ENCODE results near the gene GAPDH. TPM values are rescaled to one million over a fixed set of nuclear protein-coding genes. Genes with fewer than 3 reads are reported as not detected.

GAPDH gene
- total and polyA plus RNA-seq, 10 of the 15 experiments (the other 5 are each of a cell fraction or from before 2014, with no cell fraction given), result 5,606 to 14,240 (median 9,400) TPM

GRCh38 chr12:6532051-6532926 lies 2.0 kb upstream of the GAPDH start (continued):
- TF ChIP-seq SUZ12 (IDR thresholded peaks at IDR 0.05; ENCODE audit: unreplicated experiment) (no peak), SP1 (IDR thresholded peaks at IDR 0.05; ENCODE audit: low read depth, low read length) (peak; percentile 8), HDGF (IDR thresholded peaks at IDR 0.05) (peak; percentile 40; the same call in 1 of the 2 replicates), LARP7 (IDR thresholded peaks at IDR 0.05) (no peak)

GRCh38 chr12:6532927-6533652 lies 1.2 kb upstream of the GAPDH start:
- peak; percentile 33 for ATAC-seq
- peaks cover 67% of the 10 kb centered on the region for H3K79me2 ChIP-seq (ENCODE audit: control insufficient read depth, insufficient read depth, low read length)
- under 1% methylated on average over 14 of the region's 14 CpGs for WGBS (ENCODE audit: insufficient coverage, insufficient replicate concordance, low lambda C conversion rate, missing lambda C conversion rate)
- ChIA-PET CTCF (interaction anchor here (0.7 to 2.3 kb wide), 6 partner anchors 7 to 403 kb away, joined by 3 to 11 read pairs (median 5); no protein-coding TSS in a partner anchor), SMC1A (ENCODE audit: uncharacterized antibody, unreplicated experiment) (interaction anchor here (1.1 to 1.8 kb wide), 6 partner anchors 16 to 197 kb away, joined by 3 to 8 read pairs (median 4); partner anchors contain the start of gene TAPBPL), POLR2A (interaction anchor here (0.5 to 2.2 kb wide), 14 partner anchors 9 to 189 kb away, joined by 3 to 11 read pairs (median 3); partner anchors contain the start of genes MRPL51 and TAPBPL), RAD21 (ENCODE audit: unreplicated experiment) (interaction anchor here (0.8 to 2.0 kb wide), 14 partner anchors 21 to 319 kb away, joined by 3 to 9 read pairs (median 3); partner anchors contain the start of genes MRPL51, TAPBPL, USP5 and VAMP1)
- BruUV-seq (replicated peaks), result no TSS peak
- H3K9ac ChIP-seq (ENCODE audit: control insufficient read depth, insufficient read depth, low read length), result peak overlapping the region; percentile 95
- DNase-seq (ENCODE audit: low read depth, low spot score), result no peak
- H3K4me3 ChIP-seq, result peak overlapping the region; percentile 83
- intact Hi-C loops (cut with micrococcal nuclease; ENCODE audit: unreplicated experiment), result loop anchor here (5.0 kb wide), 2 partner anchors 41 to 196 kb away; partner anchors contain the start of genes MRPL51 and NCAPD2
- peaks cover 20% of the 10 kb centered on the region for H3K4me1 ChIP-seq (ENCODE audit: control insufficient read depth, insufficient read depth, low read length)
- in situ Hi-C loops (cut with MboI), result loop anchor here (5.0 kb wide), 2 partner anchors 36 to 106 kb away; no protein-coding TSS in a partner anchor
- H3K27me3 ChIP-seq (replicated peaks in 1 of 2; ENCODE audit: control insufficient read depth in 2 of 2, insufficient read depth in 2 of 2, low read length in 1 of 2), result no peaks in the 10 kb centered on the region
- H3K36me3 ChIP-seq (ENCODE audit: control insufficient read depth in 2 of 2, insufficient read depth in 2 of 2, low read length in 1 of 2), result peaks cover 48% of the 10 kb centered on the region in 2 experiments
- peak overlapping the region; percentile 98 for H3K27ac ChIP-seq (ENCODE audit: control insufficient read depth, insufficient read depth)
- H4K20me1 ChIP-seq (ENCODE audit: control insufficient read depth, insufficient read depth), result peaks cover 20% of the 10 kb centered on the region
- FAIRE-seq, result no peak
- H3K9me3 ChIP-seq (replicated peaks; ENCODE audit: control insufficient read depth, insufficient read depth, low read length), result no peaks in the 10 kb centered on the region
- peak overlapping the region; percentile 88 for H2AFZ ChIP-seq (ENCODE audit: control insufficient read depth, low read depth, low read length)
- H3K4me2 ChIP-seq (ENCODE audit: control insufficient read depth, insufficient read depth), result peak overlapping the region; percentile 100
- TF ChIP-seq SPI1 (IDR thresholded peaks at IDR 0.05; ENCODE audit: borderline replicate concordance, insufficient read depth, low read depth, low read length) (peak; percentile 54; the same call in 1 of the 2 replicates), IRF5 (IDR thresholded peaks at IDR 0.05; ENCODE audit: borderline replicate concordance) (no peak), HDGF (IDR thresholded peaks at IDR 0.05) (0 out of 2 replicates have a peak, but pooled peaks have one; percentile 32), BCL11A (IDR thresholded peaks at IDR 0.05; ENCODE audit: low read depth, low read length) (no peak), TBL1XR1 (IDR thresholded peaks at IDR 0.05; ENCODE audit: low read depth, low read length) (no peak), PRDM15 (CRISPR knock-in tag; IDR thresholded peaks at IDR 0.05) (no peak), NFIC (IDR thresholded peaks at IDR 0.05; ENCODE audit: low read depth, low read length) (no peak), STAT3 (IDR thresholded peaks at IDR 0.05; ENCODE audit: low read depth, low read length) (no peak), POLR2AphosphoS2 (IDR thresholded peaks at IDR 0.05; ENCODE audit: low read depth, low read length) (peak; percentile 66; the same call in 1 of the 2 replicates)
